Measurements from ENCODE around the gene MAGI2. TPM values are rescaled to one million over a fixed set of nuclear protein-coding genes. Genes with fewer than 3 reads are reported as not detected.
"Not testable (repeated sequence)": the region's sequence is repeated elsewhere in the genome, so short reads cannot be mapped to it uniquely, and the experiment has no call there.

The MAGI2 gene
- total RNA-seq, 1 donor, result 18.8 TPM

- H2AFZ ChIP-seq (ENCODE audit: low read length), result peak overlapping the region; percentile 97
- peaks cover 4% of the 10 kb centered on the region for H3K36me3 ChIP-seq (ENCODE audit: insufficient read depth, low read length)
- H3K4me3 ChIP-seq (ENCODE audit: insufficient read depth, low read length), result peak overlapping the region; percentile 92
- peak; percentile 41 for DNase-seq (ENCODE audit: insufficient read length, low spot score, missing footprints)
- H3K9me3 ChIP-seq (ENCODE audit: low read depth, low read length), result no peaks in the 10 kb centered on the region
- no peaks in the 10 kb centered on the region for H4K20me1 ChIP-seq (ENCODE audit: insufficient read depth, low read length)
- H3K79me2 ChIP-seq (ENCODE audit: insufficient read depth, low read length), result peaks cover 80% of the 10 kb centered on the region
- H3K4me1 ChIP-seq (ENCODE audit: insufficient read depth, low read length), result peaks cover 35% of the 10 kb centered on the region
- H3K27me3 ChIP-seq (ENCODE audit: insufficient read depth, low read length), result no peaks in the 10 kb centered on the region
- H3K4me2 ChIP-seq (ENCODE audit: insufficient read depth, low read length), result peak overlapping the region; percentile 88
- H3K27ac ChIP-seq (ENCODE audit: low read depth, low read length), result peak overlapping the region; percentile 98
- no peak for TF ChIP-seq CTCF (IDR thresholded peaks at IDR 0.05; ENCODE audit: extremely low read depth, low read depth, low read length)
Observed at GRCh38 chr7:79452495-79453265, 787 bp downstream of the MAGI2 start.

GRCh38 chr7:79452032-79452494, 1.4 kb downstream of the MAGI2 start:
- Histone ChIP-seq H3K27me3 (ENCODE audit: insufficient read depth, low read length) (no peaks in the 10 kb centered on the region), H3K79me2 (ENCODE audit: insufficient read depth, low read length) (peaks cover 76% of the 10 kb centered on the region), H3K4me2 (ENCODE audit: insufficient read depth, low read length) (peak overlapping the region; percentile 88), H3K4me3 (ENCODE audit: insufficient read depth, low read length) (peak overlapping the region; percentile 92), H3K4me1 (ENCODE audit: insufficient read depth, low read length) (peaks cover 31% of the 10 kb centered on the region), H2AFZ (ENCODE audit: low read length) (peak overlapping the region; percentile 97), H3K9me3 (ENCODE audit: low read depth, low read length) (no peaks in the 10 kb centered on the region), H4K20me1 (ENCODE audit: insufficient read depth, low read length) (no peaks in the 10 kb centered on the region), H3K27ac (ENCODE audit: low read depth, low read length) (peak overlapping the region; percentile 98), H3K36me3 (ENCODE audit: insufficient read depth, low read length) (no peaks in the 10 kb centered on the region)
- DNase-seq (ENCODE audit: insufficient read length, low spot score, missing footprints), result peak; percentile 96
- TF ChIP-seq CTCF (IDR thresholded peaks at IDR 0.05; ENCODE audit: extremely low read depth, low read depth, low read length), result no peak

- H3K4me3 ChIP-seq (ENCODE audit: insufficient read depth, low read length), result peak overlapping the region; percentile 92
- H3K79me2 ChIP-seq (ENCODE audit: insufficient read depth, low read length), result peaks cover 71% of the 10 kb centered on the region
- TF ChIP-seq CTCF (IDR thresholded peaks at IDR 0.05; ENCODE audit: extremely low read depth, low read depth, low read length), result no peak
Observed at GRCh38 chr7:79451580-79451979, 1.9 kb downstream of the MAGI2 start.

GRCh38 chr7:79442766-79443165, 10.7 kb downstream of the MAGI2 start:
- not testable (repeated sequence) for H2AFZ ChIP-seq (ENCODE audit: low read length); H3K9me3 ChIP-seq (ENCODE audit: low read depth, low read length); DNase-seq (ENCODE audit: insufficient read length, low spot score, missing footprints); H3K27me3 ChIP-seq (ENCODE audit: insufficient read depth, low read length); H3K36me3 ChIP-seq (ENCODE audit: insufficient read depth, low read length); H3K4me1 ChIP-seq (ENCODE audit: insufficient read depth, low read length); H3K4me3 ChIP-seq (ENCODE audit: insufficient read depth, low read length); H3K27ac ChIP-seq (ENCODE audit: low read depth, low read length); H3K4me2 ChIP-seq (ENCODE audit: insufficient read depth, low read length); H4K20me1 ChIP-seq (ENCODE audit: insufficient read depth, low read length)
- H3K79me2 ChIP-seq (ENCODE audit: insufficient read depth, low read length), result peaks cover 30% of the 10 kb centered on the region

More at GRCh38 chr7:79451580-79451979, 1.9 kb downstream of the MAGI2 start:
- Histone ChIP-seq H3K36me3 (ENCODE audit: insufficient read depth, low read length) (no peaks in the 10 kb centered on the region), H3K4me1 (ENCODE audit: insufficient read depth, low read length) (peaks cover 26% of the 10 kb centered on the region), H3K27ac (ENCODE audit: low read depth, low read length) (peak overlapping the region; percentile 98), H4K20me1 (ENCODE audit: insufficient read depth, low read length) (no peaks in the 10 kb centered on the region), H3K4me2 (ENCODE audit: insufficient read depth, low read length) (peak overlapping the region; percentile 88), H3K27me3 (ENCODE audit: insufficient read depth, low read length) (no peaks in the 10 kb centered on the region), H2AFZ (ENCODE audit: low read length) (peak overlapping the region; percentile 97), H3K9me3 (ENCODE audit: low read depth, low read length) (no peaks in the 10 kb centered on the region)
- no peak for DNase-seq (ENCODE audit: insufficient read length, low spot score, missing footprints)

All from osteoblast (primary cell).